Epithelial cell of proximal tubule (primary cell): ENCODE data around the gene THAP3. TPM values are rescaled to one million over a fixed set of nuclear protein-coding genes. Genes with fewer than 3 reads are reported as not detected.

ENCODE experiments used
- DNase-seq: peaks from one replicate; pipeline ENCODE4 v3.0.0-alpha.2; 2011; ENCODE audit warnings: low read depth
- H3K4me3 ChIP-seq: 2 replicates; pipeline ENCODE4 v1.5.1; 2011; ENCODE audit warnings: low read depth, mild to moderate bottlenecking, low read length
- total RNA-seq: library from RNA; depleted of rRNA; stranded (reverse); fragments of >200 nt; gene quantifications from 2 replicates; pipeline ENCODE4 v1.2.3, GENCODE V29; 2015
- TF ChIP-seq, protein P1 (sequence below): conservative IDR thresholded peaks from 2 replicates; pipeline ENCODE4 v1.5.1; 2012; ENCODE audit warnings: low read depth, mild to moderate bottlenecking, low read length

Gene THAP3
- total RNA-seq, 1 donor from 2014 or later, result 15.8 TPM

DNA sequence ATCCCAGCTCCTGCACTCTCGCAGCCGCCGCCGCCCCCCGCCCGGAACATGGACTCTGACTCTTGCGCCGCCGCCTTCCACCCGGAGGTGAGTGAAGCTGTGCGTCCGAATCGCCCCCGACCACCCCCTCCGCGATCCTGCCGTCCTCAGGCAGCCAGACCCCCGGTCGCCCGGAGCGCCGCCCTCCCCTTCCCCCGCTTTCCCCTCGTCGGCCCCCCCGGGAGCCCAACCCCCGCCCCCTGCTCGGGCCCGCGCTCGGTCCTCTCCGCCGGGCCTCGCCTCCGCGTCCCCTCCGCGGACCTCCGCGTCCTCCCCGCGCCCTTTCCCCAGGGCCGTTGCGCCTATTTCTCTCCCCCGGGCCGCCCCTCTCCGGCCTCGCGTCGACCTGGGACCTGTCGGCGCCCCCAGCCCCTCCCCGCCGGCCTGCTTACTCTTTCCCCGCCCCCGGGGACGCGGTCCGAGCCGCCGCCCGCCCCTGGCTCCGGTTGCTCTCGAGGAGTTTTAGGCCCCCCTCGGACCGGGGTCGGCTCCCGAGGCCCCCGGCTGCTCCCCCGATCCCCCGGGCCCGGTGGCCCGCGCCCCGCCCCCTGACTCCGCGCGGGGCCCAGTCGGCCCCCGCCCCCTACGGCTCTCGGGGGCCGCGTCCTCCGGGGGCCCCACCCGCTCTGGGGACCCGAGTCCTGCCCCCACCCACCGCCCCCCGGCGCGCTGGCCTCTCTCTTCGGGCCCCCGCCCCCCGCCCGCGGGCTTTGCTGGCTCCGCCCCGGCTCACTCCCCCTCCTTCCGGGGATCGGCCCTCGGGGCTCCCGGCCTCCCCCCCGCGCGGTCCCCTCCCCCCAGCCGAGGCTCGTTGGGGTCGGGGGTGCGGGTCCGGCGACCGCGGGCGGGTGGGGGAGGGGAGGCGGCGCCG, 10.4 kb upstream of the THAP3 start:
- peak overlapping the region; percentile 67 for H3K4me3 ChIP-seq
- TF ChIP-seq, protein P1, sequence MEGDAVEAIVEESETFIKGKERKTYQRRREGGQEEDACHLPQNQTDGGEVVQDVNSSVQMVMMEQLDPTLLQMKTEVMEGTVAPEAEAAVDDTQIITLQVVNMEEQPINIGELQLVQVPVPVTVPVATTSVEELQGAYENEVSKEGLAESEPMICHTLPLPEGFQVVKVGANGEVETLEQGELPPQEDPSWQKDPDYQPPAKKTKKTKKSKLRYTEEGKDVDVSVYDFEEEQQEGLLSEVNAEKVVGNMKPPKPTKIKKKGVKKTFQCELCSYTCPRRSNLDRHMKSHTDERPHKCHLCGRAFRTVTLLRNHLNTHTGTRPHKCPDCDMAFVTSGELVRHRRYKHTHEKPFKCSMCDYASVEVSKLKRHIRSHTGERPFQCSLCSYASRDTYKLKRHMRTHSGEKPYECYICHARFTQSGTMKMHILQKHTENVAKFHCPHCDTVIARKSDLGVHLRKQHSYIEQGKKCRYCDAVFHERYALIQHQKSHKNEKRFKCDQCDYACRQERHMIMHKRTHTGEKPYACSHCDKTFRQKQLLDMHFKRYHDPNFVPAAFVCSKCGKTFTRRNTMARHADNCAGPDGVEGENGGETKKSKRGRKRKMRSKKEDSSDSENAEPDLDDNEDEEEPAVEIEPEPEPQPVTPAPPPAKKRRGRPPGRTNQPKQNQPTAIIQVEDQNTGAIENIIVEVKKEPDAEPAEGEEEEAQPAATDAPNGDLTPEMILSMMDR, result no peak
- DNase-seq, result no peak

DNA sequence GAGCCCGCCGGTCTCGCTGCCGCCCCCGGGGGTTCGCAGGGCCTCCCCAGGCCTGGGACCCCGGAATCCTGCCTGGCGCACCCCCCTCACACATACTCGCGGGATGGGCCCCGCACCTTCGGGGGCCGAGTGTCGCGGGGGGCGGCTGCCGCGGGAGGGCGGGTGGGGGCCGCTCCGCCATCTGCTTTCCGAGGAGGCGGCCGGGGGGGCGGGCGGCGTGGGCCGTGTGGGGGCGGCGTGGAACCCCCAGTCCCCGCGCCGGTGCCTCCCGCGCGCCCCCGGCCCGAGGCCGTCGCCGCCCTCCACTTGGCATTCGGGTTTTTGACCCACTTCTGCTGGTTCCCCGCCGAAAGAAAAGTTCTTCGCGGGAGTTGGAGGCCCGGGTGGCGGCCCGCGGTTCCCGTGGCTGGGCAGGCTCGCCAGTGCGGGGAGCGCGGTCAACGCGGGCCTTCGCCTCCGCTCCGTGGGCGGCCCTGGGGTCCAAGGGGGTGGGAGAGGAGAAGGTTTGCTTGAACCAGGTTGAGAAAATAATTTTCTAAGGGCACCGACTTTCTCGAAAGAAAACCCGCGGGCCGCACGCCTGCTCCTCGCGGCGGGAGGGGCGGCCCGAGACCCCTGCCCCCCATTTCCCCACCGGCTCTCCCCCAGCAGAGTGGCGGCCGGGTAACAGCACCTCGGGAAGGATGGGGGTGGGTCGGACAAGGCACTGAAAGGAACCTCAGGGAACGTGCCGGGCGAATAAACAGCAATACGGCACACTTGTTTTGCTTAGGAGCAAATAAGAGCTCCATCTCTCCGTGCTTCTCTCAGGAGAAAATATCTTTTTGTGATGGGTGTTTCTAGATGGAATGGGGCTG, 9.5 kb upstream of the THAP3 start:
- H3K4me3 ChIP-seq, result peak overlapping the region; percentile 67
- TF ChIP-seq, protein P1, result no peak
- no peak for DNase-seq

- H3K4me3 ChIP-seq, result no peak overlapping the region
- no peak for DNase-seq
- TF ChIP-seq, protein P1, result no peak
Observed at GRCh38 chr1:6619045-6619444, 5.6 kb upstream of the THAP3 start.

DNA sequence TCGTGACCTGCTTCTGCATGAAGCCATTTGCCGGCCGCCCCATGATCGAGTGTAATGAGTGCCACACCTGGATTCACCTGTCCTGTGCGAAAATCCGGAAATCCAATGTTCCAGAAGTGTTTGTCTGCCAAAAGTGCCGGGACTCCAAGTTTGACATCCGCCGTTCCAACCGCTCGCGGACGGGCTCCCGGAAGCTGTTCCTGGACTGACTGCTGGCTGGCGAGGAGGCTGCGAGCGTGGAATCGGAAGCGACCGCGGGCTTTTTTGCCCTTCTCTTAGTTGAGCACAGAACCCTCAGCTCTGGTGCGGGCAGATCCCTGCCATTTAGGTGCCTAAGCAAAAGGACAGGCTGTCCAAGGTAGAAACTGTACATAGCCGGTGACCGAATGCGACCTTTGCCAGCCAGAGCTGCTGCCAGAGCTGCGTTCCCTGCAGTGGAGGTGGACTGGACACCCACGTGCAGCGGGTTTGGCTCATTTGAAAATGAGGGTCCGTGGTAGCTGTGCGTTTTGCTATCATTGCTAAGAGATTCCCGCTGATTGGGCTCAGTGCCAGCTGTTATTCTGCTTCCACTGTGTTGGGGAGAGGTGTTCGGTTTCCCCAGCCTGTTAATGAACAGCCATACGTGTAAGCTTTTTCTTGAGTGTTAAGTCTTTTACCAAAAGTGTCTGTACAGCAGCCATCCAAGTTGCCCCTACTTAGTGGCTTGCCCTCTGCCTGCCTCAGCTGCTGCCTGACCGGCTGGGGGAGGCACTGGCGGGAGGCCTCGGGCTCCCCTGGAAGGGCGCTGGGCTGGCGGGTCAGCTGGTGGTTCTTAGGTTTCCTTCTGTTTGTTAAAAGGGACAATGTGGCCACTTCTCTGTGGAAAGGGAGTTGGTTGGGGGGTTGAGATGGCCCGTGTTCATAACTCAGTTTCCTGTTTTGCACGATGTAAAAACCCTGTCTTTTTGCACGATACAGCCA, 3.0 kb upstream of the THAP3 start:
- no peak for DNase-seq
- TF ChIP-seq, protein P1, result no peak
- no peak overlapping the region for H3K4me3 ChIP-seq

- no peak overlapping the region for H3K4me3 ChIP-seq
- TF ChIP-seq, protein P1, result no peak
- no peak for DNase-seq
Observed at GRCh38 chr1:6622396-6623152, 2.1 kb upstream of the THAP3 start.
